OCI-LY3 (cell line): ENCODE data around the gene DACT1.

Experiments used
- H2AFZ ChIP-seq: fragments of 200-600, 300-600 bp; shearing (Covaris generic); 2 replicates; pipeline ENCODE4 v1.6.0; 2014; ENCODE audit warnings: antibody characterized with exemption, low read depth, low read length
- H3K27ac ChIP-seq: fragments of 200-600, 300-600 bp; sonication (generic); 2 replicates; pipeline ENCODE4 v1.5.1; 2014; ENCODE audit warnings: mild to moderate bottlenecking, low read length, moderate library complexity, mixed read lengths
- H3K27me3 ChIP-seq: fragments of 200-600, 300-600 bp; sonication (generic); 2 replicates; pipeline ENCODE4 v1.6.1; 2014; ENCODE audit warnings: low read depth, low read length, mixed read lengths
- H3K36me3 ChIP-seq: fragments of 200-600, 300-600 bp; sonication (generic); replicated peaks from 2 replicates; pipeline ENCODE3; 2014; ENCODE audit warnings: low read depth, low read length, mixed read lengths
- H3K4me1 ChIP-seq: fragments of 300-600, 200-600 bp; sonication (generic); 2 replicates; pipeline ENCODE4 v1.6.1; 2014; ENCODE audit warnings: low read length, mixed read lengths
- H3K4me2 ChIP-seq: fragments of 200-600, 300-600 bp; sonication (generic); 2 replicates; pipeline ENCODE4 v1.6.1; 2014; ENCODE audit warnings: low read length, mixed read lengths
- H3K4me3 ChIP-seq: fragments of 300-600, 200-600 bp; sonication (generic); 2 replicates; pipeline ENCODE4 v1.5.1; 2014; ENCODE audit warnings: antibody characterized with exemption, mild to moderate bottlenecking, low read length, moderate library complexity
- H3K79me2 ChIP-seq: fragments of 300-600, 200-600 bp; shearing (Covaris generic); 2 replicates; pipeline ENCODE4 v1.6.1; 2014; ENCODE audit warnings: mild to moderate bottlenecking, low read length, mixed read lengths
- H3K9ac ChIP-seq: fragments of 300-600, 200-600 bp; shearing (Covaris generic); 2 replicates; pipeline ENCODE4 v1.6.0; 2014; ENCODE audit warnings: mild to moderate bottlenecking, low read length, moderate library complexity
- H3K9me3 ChIP-seq: fragments of 200-600, 300-600 bp; shearing (Covaris generic); 2 replicates; pipeline ENCODE4 v1.6.1; 2014; ENCODE audit warnings: low read length, mixed read lengths; ENCODE audit not compliant: insufficient read depth
- H4K20me1 ChIP-seq: fragments of 200-600, 300-600 bp; sonication (generic); 2 replicates; pipeline ENCODE4 v1.6.1; 2016; ENCODE audit warnings: low read length, mixed read lengths; ENCODE audit not compliant: insufficient read depth
- CTCF ChIP-seq: fragments of 200-600, 300-600 bp; sonication (generic); IDR thresholded peaks from 2 replicates; pipeline ENCODE4 v1.5.1; 2014; ENCODE audit warnings: antibody characterized with exemption, low read length, low read depth
- EZH2phosphoT487 ChIP-seq: fragments of 200-600 bp; shearing (Covaris generic); IDR thresholded peaks from 2 replicates; pipeline ENCODE4 v1.6.1; 2018; ENCODE audit warnings: antibody characterized with exemption, mixed run types, low read depth

Gene DACT1

GRCh38 chr14:58665773-58666500, 28.2 kb downstream of the DACT1 start:
- Histone ChIP-seq H3K4me2 (no peak overlapping the region), H3K9ac (no peak overlapping the region), H3K36me3 (no peaks in the 10 kb centered on the region), H3K9me3 (no peaks in the 10 kb centered on the region), H3K4me1 (peaks cover 13% of the 10 kb centered on the region), H3K4me3 (no peak overlapping the region), H3K27ac (no peak overlapping the region), H3K79me2 (no peaks in the 10 kb centered on the region), H2AFZ (no peak overlapping the region), H4K20me1 (no peaks in the 10 kb centered on the region), H3K27me3 (no peaks in the 10 kb centered on the region)
- TF ChIP-seq CTCF (no peak), EZH2phosphoT487 (no peak)

GRCh38 chr14:58666737-58667136, 29.0 kb downstream of the DACT1 start:
- TF ChIP-seq EZH2phosphoT487 (no peak), CTCF (no peak)
- no peak overlapping the region for H3K9ac ChIP-seq
- H3K27me3 ChIP-seq = no peaks in the 10 kb centered on the region
- H3K79me2 ChIP-seq = no peaks in the 10 kb centered on the region
- H3K4me2 ChIP-seq = no peak overlapping the region
- H3K4me1 ChIP-seq = peaks cover 13% of the 10 kb centered on the region
- H3K36me3 ChIP-seq = no peaks in the 10 kb centered on the region
- H3K27ac ChIP-seq = no peak overlapping the region
- no peak overlapping the region for H3K4me3 ChIP-seq
- no peak overlapping the region for H2AFZ ChIP-seq
- H3K9me3 ChIP-seq = no peaks in the 10 kb centered on the region
- no peaks in the 10 kb centered on the region for H4K20me1 ChIP-seq

GRCh38 chr14:58667900-58668299, 30.1 kb downstream of the DACT1 start:
- Histone ChIP-seq H3K9me3 (no peaks in the 10 kb centered on the region), H3K36me3 (no peaks in the 10 kb centered on the region), H3K4me1 (peaks cover 13% of the 10 kb centered on the region), H3K27ac (no peak overlapping the region), H3K9ac (no peak overlapping the region), H3K79me2 (no peaks in the 10 kb centered on the region), H3K27me3 (no peaks in the 10 kb centered on the region), H3K4me2 (no peak overlapping the region), H2AFZ (no peak overlapping the region), H4K20me1 (no peaks in the 10 kb centered on the region), H3K4me3 (no peak overlapping the region)
- no peak for TF ChIP-seq EZH2phosphoT487
- no peak for TF ChIP-seq CTCF

GRCh38 chr14:58668848-58669480, 31.2 kb downstream of the DACT1 start:
- no peak overlapping the region for H2AFZ ChIP-seq

More at GRCh38 chr14:58668848-58669480, 31.2 kb downstream of the DACT1 start:
- Histone ChIP-seq H3K4me3 (no peak overlapping the region), H3K27me3 (no peaks in the 10 kb centered on the region), H3K4me1 (peaks cover 7% of the 10 kb centered on the region), H3K4me2 (no peak overlapping the region), H4K20me1 (no peaks in the 10 kb centered on the region), H3K9ac (no peak overlapping the region), H3K9me3 (no peaks in the 10 kb centered on the region), H3K79me2 (no peaks in the 10 kb centered on the region), H3K36me3 (no peaks in the 10 kb centered on the region), H3K27ac (no peak overlapping the region)
- TF ChIP-seq CTCF (no peak), EZH2phosphoT487 (no peak)
